ENCODE data around the gene GLB1L.
"Not testable (repeated sequence)": the region's sequence is repeated elsewhere in the genome, so short reads cannot be mapped to it uniquely, and the experiment has no call there.

GRCh38 chr2:219200502-219201326 lies 44.5 kb downstream of the GLB1L start:
- TF ChIP-seq POLR2AphosphoS5 (IDR thresholded peaks at IDR 0.05; ENCODE audit: low read depth, low read length); TAF1 (IDR thresholded peaks at IDR 0.05; ENCODE audit: borderline replicate concordance, low read depth, low read length); POLR2A (IDR thresholded peaks at IDR 0.05; ENCODE audit: low read depth, low read length): not testable (repeated sequence)
